Mesendoderm (in vitro differentiated cells): ENCODE measurements around the gene CMTM1.
A peak's percentile ranks its signal among the peaks of the same experiment; 100 is the strongest.

Experiments used
- DNase-seq: peaks from one replicate; pipeline ENCODE4 v3.0.0; 2013
- H2AK5ac ChIP-seq: 2 replicates; pipeline ENCODE4 v1.6.1; 2013; ENCODE audit warnings: low read length, inconsistent platforms
- H2BK120ac ChIP-seq: 2 replicates; pipeline ENCODE4 v1.6.1; 2013; ENCODE audit warnings: low read depth, mild to moderate bottlenecking, low read length, moderate library complexity, mixed read lengths
- H2BK15ac ChIP-seq: replicated peaks from 2 replicates; pipeline ENCODE4 v1.6.1; 2013; ENCODE audit warnings: low read depth, mild to moderate bottlenecking, moderate library complexity
- H2BK5ac ChIP-seq: 2 replicates; pipeline ENCODE4 v1.6.1; 2013; ENCODE audit warnings: low read length, inconsistent platforms
- H3K18ac ChIP-seq: 2 replicates; pipeline ENCODE4 v1.6.1; 2013; ENCODE audit warnings: mild to moderate bottlenecking, low read length, mixed read lengths
- H3K23ac ChIP-seq: one replicate; pipeline ENCODE4 v1.6.1; 2013; ENCODE audit warnings: low read length
- H3K27ac ChIP-seq: 2 replicates; pipeline ENCODE4 v1.5.1; 2013; ENCODE audit warnings: low read depth, mild to moderate bottlenecking, inconsistent platforms, low read length, moderate library complexity
- H3K27me3 ChIP-seq: 2 replicates; pipeline ENCODE4 v1.6.1; 2013; ENCODE audit warnings: low read length, control low read depth, mild to moderate bottlenecking, inconsistent platforms; ENCODE audit not compliant: insufficient read depth, poor library complexity
- H3K36me3 ChIP-seq: 2 replicates; pipeline ENCODE4 v1.6.1; 2013; ENCODE audit warnings: low read length, inconsistent platforms; ENCODE audit not compliant: control insufficient read depth, insufficient read depth
- H3K4ac ChIP-seq: one replicate; pipeline ENCODE4 v1.6.1; 2013; ENCODE audit warnings: low read depth, mild to moderate bottlenecking, low read length, moderate library complexity
- H3K4me1 ChIP-seq: 2 replicates; pipeline ENCODE4 v1.6.1; 2013; ENCODE audit warnings: low read depth, low read length, inconsistent platforms; ENCODE audit not compliant: control insufficient read depth
- H3K4me2 ChIP-seq: 2 replicates; pipeline ENCODE4 v1.6.1; 2013; ENCODE audit warnings: low read length
- H3K4me3 ChIP-seq: 2 replicates; pipeline ENCODE4 v1.5.1; 2013; ENCODE audit warnings: mild to moderate bottlenecking, low read length
- H3K56ac ChIP-seq: one replicate; pipeline ENCODE4 v1.6.1; 2013; ENCODE audit warnings: low read length
- H3K79me1 ChIP-seq: 2 replicates; pipeline ENCODE4 v1.6.1; 2013; ENCODE audit warnings: low read length, inconsistent platforms
- H3K79me2 ChIP-seq: 2 replicates; pipeline ENCODE4 v1.6.1; 2013; ENCODE audit warnings: mild to moderate bottlenecking, low read length; ENCODE audit not compliant: control insufficient read depth, insufficient read depth
- H3K9ac ChIP-seq: 2 replicates; pipeline ENCODE4 v1.6.1; 2013; ENCODE audit warnings: low read length, inconsistent platforms
- H4K5ac ChIP-seq: one replicate; pipeline ENCODE4 v1.6.1; 2013; ENCODE audit warnings: low read length
- H4K8ac ChIP-seq: one replicate; pipeline ENCODE4 v1.6.1; 2013; ENCODE audit warnings: low read depth, mild to moderate bottlenecking, control low read depth, low read length, moderate library complexity
- WGBS: extraction: QIAGEN DNeasy Blood & Tissue Kit; methylation state at CpG from one replicate; pipeline ENCODE4 v1.1.7; 2013; ENCODE audit warnings: low lambda C conversion rate, missing lambda C conversion rate; ENCODE audit not compliant: insufficient coverage; ENCODE audit errors: extremely low coverage; 5-methylcytosine and 5-hydroxymethylcytosine counted together

The CMTM1 gene

DNA sequence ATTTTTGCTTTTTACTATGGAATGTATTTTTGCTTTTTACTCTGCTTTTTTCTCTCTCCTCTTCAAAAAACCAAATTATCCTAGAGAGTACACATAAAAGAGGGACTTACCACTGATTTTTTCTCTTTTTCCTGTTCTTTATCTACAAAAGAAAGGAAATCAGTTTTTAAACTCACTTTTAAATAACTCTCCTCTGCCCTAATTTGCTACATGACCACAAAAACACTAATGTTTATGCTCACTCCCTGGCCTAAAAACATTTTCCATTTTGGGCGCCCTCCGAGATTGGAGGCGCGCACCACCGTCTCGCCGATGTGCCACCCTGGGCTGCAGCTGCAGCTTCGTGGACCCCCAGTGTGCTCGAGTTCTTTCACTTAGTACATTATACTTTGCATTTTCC lies 17.4 kb upstream of the CMTM1 start:
- no peak overlapping the region for H3K4ac ChIP-seq
- no peaks in the 10 kb centered on the region for H3K79me1 ChIP-seq
- no peak overlapping the region for H3K23ac ChIP-seq
- H3K18ac ChIP-seq, result no peak overlapping the region
- peak overlapping the region; percentile 82 for H3K9ac ChIP-seq
- H3K36me3 ChIP-seq, result no peaks in the 10 kb centered on the region
- no peak overlapping the region for H2BK120ac ChIP-seq
- H3K4me2 ChIP-seq, result no peak overlapping the region
- no CpG with 5 or more reads among the region's 9 CpGs for WGBS
- no peak for DNase-seq
- no peak overlapping the region for H2AK5ac ChIP-seq
- H4K8ac ChIP-seq, result no peak overlapping the region
- H3K4me3 ChIP-seq, result no peak overlapping the region
- H4K5ac ChIP-seq, result no peak overlapping the region
- no peak overlapping the region for H2BK15ac ChIP-seq
- H3K79me2 ChIP-seq, result no peaks in the 10 kb centered on the region
- no peaks in the 10 kb centered on the region for H3K4me1 ChIP-seq
- H3K56ac ChIP-seq, result peak overlapping the region; percentile 83
- no peak overlapping the region for H3K27ac ChIP-seq
- no peaks in the 10 kb centered on the region for H3K27me3 ChIP-seq
- H2BK5ac ChIP-seq, result no peak overlapping the region

DNA sequence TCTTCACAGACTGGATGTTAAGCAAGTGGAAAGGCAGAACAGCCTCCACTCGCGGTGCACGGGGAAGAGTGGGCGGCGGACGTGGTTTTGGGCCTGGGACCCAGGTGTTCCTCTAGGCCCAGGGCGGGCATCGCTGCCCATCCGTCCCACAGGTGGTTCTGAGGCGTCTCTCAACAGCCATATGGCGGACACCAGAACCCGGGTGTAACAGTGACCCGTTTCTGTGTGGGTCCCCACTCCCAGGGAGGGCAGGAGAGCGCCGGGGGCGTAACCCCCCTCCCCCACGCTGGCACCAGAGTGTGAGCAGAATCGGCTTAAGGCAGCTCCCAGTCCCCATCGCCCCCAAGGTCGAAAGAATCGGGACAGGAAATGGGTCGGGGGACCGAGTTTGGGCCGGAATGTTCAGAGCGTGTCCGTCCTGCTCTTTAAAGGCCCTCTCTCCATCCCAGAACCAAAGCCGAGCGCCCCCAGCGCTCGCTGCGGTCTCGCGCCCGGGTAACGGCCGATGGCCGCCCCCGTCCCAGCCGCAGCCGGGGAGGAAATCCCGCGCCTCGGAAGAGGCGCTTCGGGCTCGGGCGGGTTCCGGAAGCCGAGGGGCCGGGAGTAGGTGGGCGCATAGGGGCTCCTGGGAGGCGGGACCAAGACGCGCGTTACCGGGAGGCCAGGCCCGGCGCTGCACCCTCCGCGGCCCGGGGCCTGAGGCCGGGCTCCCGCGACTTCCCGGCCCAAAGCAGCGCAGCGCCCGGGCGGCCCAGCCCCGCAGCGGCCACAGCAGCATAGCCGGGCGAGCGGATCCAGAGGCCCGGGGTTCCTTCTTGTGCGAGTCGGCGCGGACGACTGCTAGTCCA lies 16.7 kb upstream of the CMTM1 start, which contains the start of gene TK2:
TSS of gene TK2 (minus strand) at position 839 of the 848 bp plus-strand sequence. CDS start at position 778, 61 bp downstream.
- Histone ChIP-seq H3K4ac (peak within 1 kb of the TSS; percentile 97), H3K4me1 (no peaks in the 10 kb centered on the region), H3K18ac (peak within 1 kb of the TSS; percentile 97), H3K36me3 (no peaks in the 10 kb centered on the region), H2BK5ac (no peak within 1 kb of the TSS), H4K8ac (peak within 1 kb of the TSS; percentile 59), H2BK120ac (peak within 1 kb of the TSS; percentile 32), H2BK15ac (no peak within 1 kb of the TSS), H3K27ac (peak within 1 kb of the TSS; percentile 57), H3K9ac (peak within 1 kb of the TSS; percentile 82), H3K79me1 (no peaks in the 10 kb centered on the region), H3K56ac (peak within 1 kb of the TSS; percentile 83), H3K79me2 (no peaks in the 10 kb centered on the region), H3K27me3 (no peaks in the 10 kb centered on the region), H4K5ac (peak within 1 kb of the TSS; percentile 29), H3K4me3 (peak within 1 kb of the TSS; percentile 48), H2AK5ac (no peak within 1 kb of the TSS), H3K4me2 (peak within 1 kb of the TSS; percentile 78), H3K23ac (peak within 1 kb of the TSS; percentile 2)
- DNase-seq, result peak; percentile 80
- no CpG with 5 or more reads among the region's 80 CpGs for WGBS

DNA sequence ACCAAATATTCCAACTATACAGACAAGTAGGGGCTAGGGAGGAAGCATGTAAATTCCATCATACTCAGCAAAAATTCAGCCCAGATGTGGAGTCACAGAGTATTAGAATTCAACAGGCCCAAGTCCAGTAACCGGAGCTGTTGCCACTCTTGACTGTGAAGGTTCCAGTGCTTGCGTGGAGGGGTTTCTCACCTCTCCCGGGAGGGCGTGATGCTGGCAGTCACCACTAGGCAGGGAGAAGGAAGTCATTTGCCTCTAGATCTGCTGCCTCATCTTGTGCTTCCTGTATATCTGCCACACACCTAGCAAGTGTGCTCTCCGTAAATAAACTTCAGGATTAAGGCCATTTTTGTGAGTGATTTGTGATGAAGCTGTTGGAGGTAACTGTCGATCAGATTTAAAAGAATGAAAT lies 14.9 kb upstream of the CMTM1 start:
- no peaks in the 10 kb centered on the region for H3K4me1 ChIP-seq
- H2BK5ac ChIP-seq, result no peak overlapping the region
- H3K36me3 ChIP-seq, result no peaks in the 10 kb centered on the region
- H3K27ac ChIP-seq, result no peak overlapping the region
- H4K5ac ChIP-seq, result no peak overlapping the region
- no peak overlapping the region for H3K4me2 ChIP-seq
- WGBS, result no CpG with 5 or more reads among the region's 6 CpGs
- H3K4me3 ChIP-seq, result no peak overlapping the region
- H3K9ac ChIP-seq, result no peak overlapping the region
- no peak overlapping the region for H3K23ac ChIP-seq
- H3K79me1 ChIP-seq, result no peaks in the 10 kb centered on the region
- no peak overlapping the region for H3K56ac ChIP-seq
- DNase-seq, result peak; percentile 74
- H3K79me2 ChIP-seq, result no peaks in the 10 kb centered on the region
- H2BK120ac ChIP-seq, result no peak overlapping the region
- H2AK5ac ChIP-seq, result no peak overlapping the region
- no peak overlapping the region for H3K18ac ChIP-seq
- H3K4ac ChIP-seq, result no peak overlapping the region
- no peak overlapping the region for H4K8ac ChIP-seq
- no peak overlapping the region for H2BK15ac ChIP-seq
- H3K27me3 ChIP-seq, result no peaks in the 10 kb centered on the region

DNA sequence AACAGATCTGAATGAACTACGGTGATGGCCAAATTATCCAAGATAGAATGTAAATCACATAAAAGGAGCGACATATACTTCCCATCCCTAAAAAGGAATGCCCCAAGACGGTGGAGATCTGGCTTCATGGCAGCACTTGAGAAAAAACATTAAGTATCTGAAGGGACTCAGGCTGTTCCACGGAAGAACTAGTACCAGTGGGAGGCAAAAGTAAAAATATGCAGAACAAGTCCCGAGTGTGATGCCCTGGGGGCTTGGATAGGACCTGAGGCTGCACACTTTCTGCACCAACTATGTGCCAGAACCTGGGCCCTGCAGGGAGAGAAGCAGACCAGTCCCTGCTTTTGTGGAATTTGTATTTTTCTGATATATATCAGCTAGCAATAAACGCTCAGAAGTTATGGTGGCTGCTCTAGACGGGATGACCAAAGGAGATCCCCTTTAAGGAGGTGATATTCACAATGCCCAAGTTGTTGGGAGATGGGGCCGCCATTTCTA lies 14.4 kb upstream of the CMTM1 start:
- H3K36me3 ChIP-seq, result no peaks in the 10 kb centered on the region
- WGBS, result no CpG with 5 or more reads among the region's 8 CpGs
- H3K79me2 ChIP-seq, result no peaks in the 10 kb centered on the region
- no peak overlapping the region for H2BK5ac ChIP-seq
- peak overlapping the region; percentile 81 for H3K9ac ChIP-seq
- no peak overlapping the region for H3K23ac ChIP-seq
- DNase-seq, result no peak
- H2BK120ac ChIP-seq, result no peak overlapping the region
- peak overlapping the region; percentile 12 for H3K18ac ChIP-seq
- no peak overlapping the region for H2AK5ac ChIP-seq
- H3K4ac ChIP-seq, result no peak overlapping the region
- H2BK15ac ChIP-seq, result no peak overlapping the region
- H4K5ac ChIP-seq, result no peak overlapping the region
- H3K4me1 ChIP-seq, result no peaks in the 10 kb centered on the region
- H3K56ac ChIP-seq, result peak overlapping the region; percentile 95
- peak overlapping the region; percentile 77 for H3K4me2 ChIP-seq
- no peak overlapping the region for H3K4me3 ChIP-seq
- peak overlapping the region; percentile 66 for H4K8ac ChIP-seq
- no peaks in the 10 kb centered on the region for H3K79me1 ChIP-seq
- H3K27me3 ChIP-seq, result no peaks in the 10 kb centered on the region
- no peak overlapping the region for H3K27ac ChIP-seq

DNA sequence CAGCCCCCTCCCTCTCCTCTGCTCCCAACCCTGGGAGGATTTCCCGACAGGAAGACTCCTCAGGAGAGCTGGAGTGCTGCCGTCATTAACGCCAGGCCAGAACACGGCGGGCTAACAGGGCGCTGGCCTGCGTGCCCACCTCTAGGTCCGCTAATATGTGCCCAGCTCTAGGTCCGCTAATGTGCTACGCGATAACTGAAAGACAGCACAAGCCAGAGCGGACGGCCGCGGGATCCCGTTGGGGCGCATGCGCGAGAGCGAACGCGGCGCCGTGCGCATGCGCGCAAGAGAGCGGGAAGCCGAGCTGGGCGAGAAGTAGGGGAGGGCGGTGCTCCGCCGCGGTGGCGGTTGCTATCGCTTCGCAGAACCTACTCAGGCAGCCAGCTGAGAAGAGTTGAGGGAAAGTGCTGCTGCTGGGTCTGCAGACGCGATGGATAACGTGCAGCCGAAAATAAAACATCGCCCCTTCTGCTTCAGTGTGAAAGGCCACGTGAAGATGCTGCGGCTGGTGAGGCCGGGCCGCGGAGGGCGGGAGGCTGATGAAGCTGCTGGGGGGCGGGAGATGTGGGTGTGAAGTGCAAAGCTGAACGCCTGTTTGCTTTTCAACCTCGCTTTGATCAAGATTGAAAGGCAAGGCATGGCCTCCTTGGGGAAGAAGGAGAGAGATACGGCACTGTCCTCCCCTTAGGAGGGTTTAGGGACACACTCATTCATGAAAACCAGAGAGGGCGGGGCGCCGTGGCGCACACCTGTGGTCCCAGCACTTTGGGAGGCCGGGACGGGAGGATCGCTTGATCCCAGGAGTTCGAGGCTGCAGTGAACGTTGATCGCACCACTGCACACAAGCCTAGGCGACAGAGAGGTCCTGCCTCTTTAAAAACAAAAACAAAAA lies 13.7 kb upstream of the CMTM1 start, which contains the start of gene CKLF:
TSS of gene CKLF (plus strand) at position 291 of the 892 bp plus-strand sequence. CDS start at position 431, 140 bp downstream.
- WGBS, result no CpG with 5 or more reads among the region's 63 CpGs
- peak; percentile 90 for DNase-seq
- H3K27me3 ChIP-seq, result no peaks in the 10 kb centered on the region
- H3K27ac ChIP-seq, result no peak within 1 kb of the TSS
- H3K4me2 ChIP-seq, result peak within 1 kb of the TSS; percentile 77
- no peak within 1 kb of the TSS for H2BK120ac ChIP-seq
- H3K36me3 ChIP-seq, result no peaks in the 10 kb centered on the region
- H3K4ac ChIP-seq, result no peak within 1 kb of the TSS
- H2BK5ac ChIP-seq, result no peak within 1 kb of the TSS
- peak within 1 kb of the TSS; percentile 81 for H3K9ac ChIP-seq
- peak within 1 kb of the TSS; percentile 95 for H3K56ac ChIP-seq
- H3K79me1 ChIP-seq, result no peaks in the 10 kb centered on the region
- H4K8ac ChIP-seq, result peak within 1 kb of the TSS; percentile 66
- peak within 1 kb of the TSS; percentile 36 for H3K4me3 ChIP-seq
- no peak within 1 kb of the TSS for H4K5ac ChIP-seq
- H3K23ac ChIP-seq, result no peak within 1 kb of the TSS
- no peak within 1 kb of the TSS for H2AK5ac ChIP-seq
- peak within 1 kb of the TSS; percentile 12 for H3K18ac ChIP-seq
- no peaks in the 10 kb centered on the region for H3K79me2 ChIP-seq
- no peaks in the 10 kb centered on the region for H3K4me1 ChIP-seq
- no peak within 1 kb of the TSS for H2BK15ac ChIP-seq
